ENCODE results near the gene LAG3.
"Not testable (repeated sequence)": the region's sequence is repeated elsewhere in the genome, so short reads cannot be mapped to it uniquely, and the experiment has no call there.

LAG3 gene

GRCh38 chr12:6772331-6772695 lies at the start of gene LAG3:
Gene LAG3, plus strand, starts transcription at chr12:6772520. Its CDS starts 333 bp downstream, at chr12:6772853.
- intact Hi-C loops (cut with DNase I), result no loop called here

GRCh38 chr12:6722863-6723262 lies 49.5 kb upstream of the LAG3 start:
- no peak for DNase-seq
- intact Hi-C loops (cut with DNase I), result loop anchor here (1.0 to 2.0 kb wide), 2 partner anchors 34 to 60 kb away; partner anchors contain the start of genes ING4 and ZNF384

More at GRCh38 chr12:6772331-6772695, at the start of gene LAG3:
- no peak for DNase-seq

- intact Hi-C loops (cut with DNase I), result loop anchor here (1.0 to 2.0 kb wide), 2 partner anchors 35 to 61 kb away; partner anchors contain the start of genes ING4 and ZNF384
- peak; percentile 96 to 99 (median 99) for DNase-seq
These were observed 48.5 kb upstream of the LAG3 start, which contains the start of gene COPS7A for GRCh38 chr12:6723607-6724408. Gene COPS7A, plus strand, starts transcription at chr12:6724046. Its CDS starts 611 bp downstream, at chr12:6724657.

- intact Hi-C loops (cut with DNase I), result no loop called here
- DNase-seq, result peak in 11 of 42 donors; percentile 3 to 45 (median 16)
These were observed 47.9 kb upstream of the LAG3 start for GRCh38 chr12:6724409-6724797.

GRCh38 chr12:6725350-6725749 lies 47.0 kb upstream of the LAG3 start:
- DNase-seq, result no peak
- intact Hi-C loops (cut with DNase I), result no loop called here

- intact Hi-C loops (cut with DNase I), result no loop called here
- DNase-seq, result no peak
These were observed 43.1 kb upstream of the LAG3 start for GRCh38 chr12:6729186-6729585.

- intact Hi-C loops (cut with DNase I), result no loop called here
These were observed 42.2 kb upstream of the LAG3 start for GRCh38 chr12:6730169-6730568.

GRCh38 chr12:6734506-6735387 lies 37.6 kb upstream of the LAG3 start:
- intact Hi-C loops (cut with DNase I), result no loop called here
- no peak for DNase-seq

More at GRCh38 chr12:6730169-6730568, 42.2 kb upstream of the LAG3 start:
- peak in 35 of 42 donors; percentile 5 to 79 (median 39) for DNase-seq

GRCh38 chr12:6735448-6736191 lies 36.7 kb upstream of the LAG3 start:
- peak; percentile 26 to 83 (median 63) for DNase-seq
- intact Hi-C loops (cut with DNase I), result no loop called here

- DNase-seq, result no peak
These were observed 35.6 kb upstream of the LAG3 start for GRCh38 chr12:6736754-6737153.

GRCh38 chr12:6742080-6742479 lies 30.2 kb upstream of the LAG3 start:
- DNase-seq; intact Hi-C loops (cut with DNase I): not testable (repeated sequence)

More at GRCh38 chr12:6736754-6737153, 35.6 kb upstream of the LAG3 start:
- intact Hi-C loops (cut with DNase I), result no loop called here

GRCh38 chr12:6742834-6743233 lies 29.5 kb upstream of the LAG3 start:
- no peak for DNase-seq
- intact Hi-C loops (cut with DNase I), result no loop called here

GRCh38 chr12:6743300-6743699 lies 29.0 kb upstream of the LAG3 start:
- DNase-seq; intact Hi-C loops (cut with DNase I): not testable (repeated sequence)

- DNase-seq, result peak in 3 of 42 donors; percentile 14 to 46 (median 34)
- intact Hi-C loops (cut with DNase I), result no loop called here
These were observed 26.4 kb upstream of the LAG3 start for GRCh38 chr12:6745741-6746525.

GRCh38 chr12:6747216-6747615 lies 25.1 kb upstream of the LAG3 start:
- intact Hi-C loops (cut with DNase I), result no loop called here
- no peak for DNase-seq

- intact Hi-C loops (cut with DNase I), result no loop called here
These were observed 23.6 kb upstream of the LAG3 start for GRCh38 chr12:6748761-6749160.

GRCh38 chr12:6750506-6750905 lies 21.8 kb upstream of the LAG3 start:
- intact Hi-C loops (cut with DNase I), result loop anchor here (5.0 kb wide), 1 partner anchor 77 kb away; the partner anchor contains the start of gene P3H3
- DNase-seq, result no peak

More at GRCh38 chr12:6748761-6749160, 23.6 kb upstream of the LAG3 start:
- DNase-seq, result no peak

GRCh38 chr12:6751767-6752166 lies 20.6 kb upstream of the LAG3 start:
- intact Hi-C loops (cut with DNase I), result loop anchor here (5.0 kb wide), 1 partner anchor 76 kb away; the partner anchor contains the start of gene P3H3
- no peak for DNase-seq
